ENCODE data around the gene RBBP8NL.

The RBBP8NL gene

DNA sequence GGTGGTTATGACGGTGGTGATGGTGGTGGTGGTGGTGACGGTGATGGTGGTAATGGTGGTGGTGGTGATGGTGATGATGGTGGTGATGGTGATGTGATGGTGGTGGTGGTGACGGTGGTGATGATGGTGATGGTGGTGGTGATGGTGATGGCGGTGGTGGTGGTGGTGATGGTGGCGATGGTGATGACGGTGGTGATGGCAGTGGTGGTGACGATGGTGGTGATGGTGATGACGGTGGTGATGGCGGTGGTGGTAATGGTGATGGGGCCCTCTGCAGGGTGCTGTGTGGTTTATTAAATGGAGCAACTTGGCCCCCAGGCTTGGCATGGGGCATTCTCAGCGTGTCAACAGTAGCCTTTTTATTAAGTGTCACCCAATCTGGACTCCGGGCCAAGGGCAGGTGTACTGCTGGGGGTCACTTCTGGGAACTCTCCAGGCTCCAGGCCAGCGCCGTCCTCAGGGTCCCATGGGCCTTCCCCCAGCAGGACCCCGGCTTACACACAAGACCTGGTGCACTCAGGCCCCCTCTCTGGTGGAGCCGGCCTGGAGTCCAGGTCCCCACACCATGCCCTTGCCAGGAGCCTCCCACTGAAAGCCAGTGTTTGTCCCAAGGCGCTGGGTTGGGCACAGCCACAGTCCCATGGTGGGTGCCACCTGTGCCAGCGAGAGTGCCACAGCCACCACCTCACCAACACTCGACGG is 29.1 kb downstream of the RBBP8NL start:
- Histone ChIP-seq H3K27me3 (ENCODE audit: insufficient read depth, low read length, poor library complexity, severe bottlenecking) (no peaks in the 10 kb centered on the region), H3K4me1 (ENCODE audit: insufficient read depth, low read length, poor library complexity, severe bottlenecking) (no peaks in the 10 kb centered on the region)
- TF ChIP-seq, protein P1, sequence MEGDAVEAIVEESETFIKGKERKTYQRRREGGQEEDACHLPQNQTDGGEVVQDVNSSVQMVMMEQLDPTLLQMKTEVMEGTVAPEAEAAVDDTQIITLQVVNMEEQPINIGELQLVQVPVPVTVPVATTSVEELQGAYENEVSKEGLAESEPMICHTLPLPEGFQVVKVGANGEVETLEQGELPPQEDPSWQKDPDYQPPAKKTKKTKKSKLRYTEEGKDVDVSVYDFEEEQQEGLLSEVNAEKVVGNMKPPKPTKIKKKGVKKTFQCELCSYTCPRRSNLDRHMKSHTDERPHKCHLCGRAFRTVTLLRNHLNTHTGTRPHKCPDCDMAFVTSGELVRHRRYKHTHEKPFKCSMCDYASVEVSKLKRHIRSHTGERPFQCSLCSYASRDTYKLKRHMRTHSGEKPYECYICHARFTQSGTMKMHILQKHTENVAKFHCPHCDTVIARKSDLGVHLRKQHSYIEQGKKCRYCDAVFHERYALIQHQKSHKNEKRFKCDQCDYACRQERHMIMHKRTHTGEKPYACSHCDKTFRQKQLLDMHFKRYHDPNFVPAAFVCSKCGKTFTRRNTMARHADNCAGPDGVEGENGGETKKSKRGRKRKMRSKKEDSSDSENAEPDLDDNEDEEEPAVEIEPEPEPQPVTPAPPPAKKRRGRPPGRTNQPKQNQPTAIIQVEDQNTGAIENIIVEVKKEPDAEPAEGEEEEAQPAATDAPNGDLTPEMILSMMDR (conservative IDR thresholded peaks at IDR 0.05; ENCODE audit: low read length) = no peak
- TF ChIP-seq EZH2phosphoT487 (IDR thresholded peaks at IDR 0.05; ENCODE audit: borderline replicate concordance) = no peak

DNA sequence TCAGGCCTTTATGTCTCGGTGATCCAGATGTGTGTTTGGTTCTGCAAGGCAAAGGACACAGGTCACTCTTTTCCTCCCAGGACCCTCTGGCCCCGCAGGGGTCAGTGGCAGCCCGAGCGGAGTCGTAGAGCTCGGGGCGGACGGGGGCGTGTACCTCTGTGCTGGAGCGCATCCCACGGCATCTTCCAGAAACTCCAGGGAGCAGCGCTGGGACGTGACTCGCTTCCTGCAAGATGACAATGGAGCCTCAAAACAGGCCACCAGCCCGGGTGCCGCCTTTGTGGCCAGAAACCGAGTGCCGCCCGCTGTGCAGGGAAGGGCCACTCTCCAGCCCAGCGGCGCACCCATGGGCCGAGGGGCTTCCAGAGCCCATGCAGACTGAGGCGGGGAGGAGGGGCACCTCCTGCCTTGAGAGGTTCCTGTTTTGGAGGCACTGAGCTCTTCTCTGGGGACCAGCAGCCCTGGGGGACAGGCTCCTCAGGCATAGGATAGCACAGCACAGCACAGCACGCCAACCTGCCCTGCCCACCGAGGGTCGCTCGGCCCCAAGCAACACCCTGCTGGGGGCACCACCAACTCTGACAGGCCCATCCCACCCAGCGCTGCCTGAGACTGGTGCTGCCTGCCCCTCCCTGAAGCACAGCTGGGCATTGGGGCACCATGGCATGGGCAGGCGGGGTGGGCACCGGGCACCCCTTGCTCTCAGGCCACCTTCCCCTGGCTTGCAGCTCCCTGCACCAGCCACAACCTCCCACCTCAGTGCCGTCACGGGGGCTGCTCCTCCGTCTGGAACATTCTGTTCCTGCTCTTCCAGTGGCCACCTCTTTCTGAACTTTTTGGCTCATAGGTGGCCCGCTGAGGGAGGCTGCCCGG is 30.7 kb downstream of the RBBP8NL start:
- Histone ChIP-seq H3K79me2 (ENCODE audit: insufficient read depth, low read length) (no peaks in the 10 kb centered on the region), H3K27me3 (ENCODE audit: insufficient read depth, low read length, poor library complexity, severe bottlenecking) (no peaks in the 10 kb centered on the region), H3K4me2 (ENCODE audit: low read depth, low read length, poor library complexity, severe bottlenecking) (no peak overlapping the region), H4K20me1 (ENCODE audit: insufficient read depth, low read length, poor library complexity, severe bottlenecking) (no peaks in the 10 kb centered on the region), H3K36me3 (ENCODE audit: insufficient read depth, low read length) (peaks cover 4% of the 10 kb centered on the region; the same call in 1 of the 2 replicates), H2AFZ (ENCODE audit: low read length) (no peak overlapping the region), H3K9me3 (ENCODE audit: insufficient read depth, low read depth, low read length) (no peaks in the 10 kb centered on the region), H3K9me2 (replicated peaks; ENCODE audit: low read depth, low read length) (no peaks in the 10 kb centered on the region), H3F3A (ENCODE audit: low read depth) (no peaks in the 10 kb centered on the region), H3K4me1 (ENCODE audit: insufficient read depth, low read length, poor library complexity, severe bottlenecking) (no peaks in the 10 kb centered on the region), H3K4me3 (ENCODE audit: low read length, poor library complexity, severe bottlenecking) (no peak overlapping the region), H3K9ac (ENCODE audit: low read depth, low read length, poor library complexity, severe bottlenecking) (no peak overlapping the region)
- TF ChIP-seq EZH2phosphoT487 (IDR thresholded peaks at IDR 0.05; ENCODE audit: borderline replicate concordance) = no peak
- TF ChIP-seq, protein P1 (conservative IDR thresholded peaks at IDR 0.05; ENCODE audit: low read length) = no peak

More for the DNA sequence above, 29.1 kb downstream of the RBBP8NL start:
- Histone ChIP-seq H3K9me3 (ENCODE audit: insufficient read depth, low read depth, low read length) (no peaks in the 10 kb centered on the region), H3F3A (ENCODE audit: low read depth) (no peaks in the 10 kb centered on the region), H3K36me3 (ENCODE audit: insufficient read depth, low read length) (peaks cover 4% of the 10 kb centered on the region; the same call in 1 of the 2 replicates), H4K20me1 (ENCODE audit: insufficient read depth, low read length, poor library complexity, severe bottlenecking) (no peaks in the 10 kb centered on the region), H2AFZ (ENCODE audit: low read length) (no peak overlapping the region), H3K9ac (ENCODE audit: low read depth, low read length, poor library complexity, severe bottlenecking) (no peak overlapping the region), H3K79me2 (ENCODE audit: insufficient read depth, low read length) (no peaks in the 10 kb centered on the region), H3K9me2 (replicated peaks; ENCODE audit: low read depth, low read length) (no peaks in the 10 kb centered on the region), H3K4me3 (ENCODE audit: low read length, poor library complexity, severe bottlenecking) (no peak overlapping the region), H3K4me2 (ENCODE audit: low read depth, low read length, poor library complexity, severe bottlenecking) (no peak overlapping the region)

DNA sequence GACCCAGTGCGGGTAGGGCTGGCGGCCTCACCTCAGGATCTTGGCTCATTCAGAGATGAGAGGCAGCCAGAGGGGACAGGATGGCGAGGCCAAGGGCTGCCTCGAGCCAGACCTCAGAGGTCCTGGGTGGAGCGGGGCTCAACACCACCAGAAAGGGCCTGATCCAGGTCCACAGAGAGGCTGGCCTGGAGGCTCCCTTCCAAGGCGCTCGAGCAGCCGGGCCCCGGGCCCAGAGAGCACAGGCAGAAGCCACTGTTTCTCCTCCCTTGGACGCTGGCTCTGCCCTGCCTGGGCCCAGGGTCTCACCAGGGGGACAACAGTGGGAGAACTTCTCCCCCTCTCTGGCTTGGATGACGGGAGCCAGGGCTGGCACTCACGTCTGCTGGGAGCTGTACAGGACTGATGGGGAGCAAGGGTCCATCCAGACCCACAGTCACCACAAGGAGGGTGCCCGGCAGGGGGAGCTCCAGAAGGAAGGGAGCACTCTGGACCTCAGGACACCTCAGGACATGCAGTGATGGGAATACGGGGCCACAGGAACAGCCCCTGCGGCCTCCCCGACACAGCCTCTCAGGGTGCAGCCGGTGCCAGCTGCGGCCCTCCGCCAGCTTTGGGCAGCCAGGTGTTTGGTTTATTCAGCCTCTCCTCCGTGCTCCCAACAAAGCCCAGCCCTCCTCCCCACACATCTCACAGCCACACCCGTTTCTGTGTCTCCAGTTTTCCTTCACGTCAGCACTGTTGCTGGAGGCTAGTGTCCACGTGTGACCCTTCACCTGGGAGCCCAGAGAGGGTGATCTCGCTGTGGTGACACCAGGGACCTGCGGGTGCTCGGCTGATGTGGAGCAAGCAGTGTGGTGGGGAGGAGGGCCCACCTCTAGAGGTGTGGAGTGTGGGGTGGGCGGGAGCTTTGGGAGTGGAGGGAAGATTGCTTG is 31.8 kb downstream of the RBBP8NL start:
- H3K9me3 ChIP-seq (ENCODE audit: insufficient read depth, low read depth, low read length) = no peaks in the 10 kb centered on the region
- H4K20me1 ChIP-seq (ENCODE audit: insufficient read depth, low read length, poor library complexity, severe bottlenecking) = no peaks in the 10 kb centered on the region
- H3K27me3 ChIP-seq (ENCODE audit: insufficient read depth, low read length, poor library complexity, severe bottlenecking) = no peaks in the 10 kb centered on the region
- peaks cover 2% of the 10 kb centered on the region; the same call in 1 of the 2 replicates for H3K79me2 ChIP-seq (ENCODE audit: insufficient read depth, low read length)
- no peaks in the 10 kb centered on the region for H3K4me1 ChIP-seq (ENCODE audit: insufficient read depth, low read length, poor library complexity, severe bottlenecking)
- no peak overlapping the region for H3K4me3 ChIP-seq (ENCODE audit: low read length, poor library complexity, severe bottlenecking)
- H3K36me3 ChIP-seq (ENCODE audit: insufficient read depth, low read length) = peaks cover 4% of the 10 kb centered on the region; the same call in 1 of the 2 replicates
- no peak overlapping the region for H3K4me2 ChIP-seq (ENCODE audit: low read depth, low read length, poor library complexity, severe bottlenecking)
- no peaks in the 10 kb centered on the region for H3K9me2 ChIP-seq (replicated peaks; ENCODE audit: low read depth, low read length)
- no peak overlapping the region for H3K9ac ChIP-seq (ENCODE audit: low read depth, low read length, poor library complexity, severe bottlenecking)
- no peaks in the 10 kb centered on the region for H3F3A ChIP-seq (ENCODE audit: low read depth)
- no peak overlapping the region for H2AFZ ChIP-seq (ENCODE audit: low read length)
- no peak for TF ChIP-seq EZH2phosphoT487 (IDR thresholded peaks at IDR 0.05; ENCODE audit: borderline replicate concordance)
- TF ChIP-seq, protein P1 (conservative IDR thresholded peaks at IDR 0.05; ENCODE audit: low read length) = no peak
